Measurements from ENCODE around the gene CAPN2. TPM values are rescaled to one million over a fixed set of nuclear protein-coding genes. Genes with fewer than 3 reads are reported as not detected.
A peak's percentile ranks its signal among the peaks of the same experiment; 100 is the strongest.

The CAPN2 gene
- total and polyA plus RNA-seq, 9 donors, result 70.6 to 267 (median 171) TPM

DNA sequence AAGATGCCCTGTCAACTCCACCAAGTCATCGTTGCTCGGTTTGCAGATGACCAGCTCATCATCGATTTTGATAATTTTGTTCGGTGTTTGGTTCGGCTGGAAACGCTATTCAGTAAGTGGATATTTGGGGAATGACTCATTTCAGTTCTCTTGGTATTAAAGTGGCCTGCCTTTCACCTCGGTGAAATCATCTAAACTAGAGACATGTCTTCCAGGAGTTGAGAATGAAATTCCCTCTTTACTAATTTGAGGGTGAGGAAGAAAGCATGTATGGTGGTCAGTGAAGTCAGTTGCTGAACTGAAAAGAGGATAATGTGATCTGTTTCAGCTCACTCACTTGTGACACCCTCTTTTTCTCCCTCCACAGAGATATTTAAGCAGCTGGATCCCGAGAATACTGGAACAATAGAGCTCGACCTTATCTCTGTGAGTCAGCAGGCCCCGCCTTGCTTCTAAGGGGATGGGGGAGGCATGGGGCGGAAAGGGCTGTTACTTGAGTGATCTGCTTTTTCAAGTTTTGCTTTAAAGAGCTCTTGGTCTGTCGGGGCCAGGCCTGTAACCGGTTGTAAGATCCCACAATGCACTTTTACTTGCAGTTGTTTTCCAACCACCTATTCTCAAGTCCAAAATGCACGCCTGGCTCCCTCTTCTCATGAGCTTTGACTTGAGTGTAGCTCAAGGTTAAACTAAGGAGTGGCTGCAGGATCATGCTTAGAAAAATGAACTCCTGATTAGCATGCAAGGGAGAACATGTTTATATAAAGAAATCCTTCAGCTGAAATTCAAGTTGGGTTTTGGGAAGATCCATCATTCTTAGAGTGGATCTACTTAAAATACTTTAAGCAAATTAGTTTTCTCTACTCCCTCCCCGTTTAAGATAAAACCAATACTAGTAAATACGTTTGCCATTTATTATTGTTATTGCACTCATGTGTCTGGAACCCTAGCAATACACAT lies 59.8 kb downstream of the CAPN2 start:
- H3K36me3 ChIP-seq, result no peaks in the 10 kb centered on the region

GRCh38 chr1:223772771-223773160 lies 60.4 kb downstream of the CAPN2 start:
- Histone ChIP-seq H3K27ac (peak overlapping the region; percentile 5 to 81), H3K4me1 (ENCODE audit: insufficient read depth) (peaks cover 10% of the 10 kb centered on the region), H3K4me3 (no peak overlapping the region), H3K36me3 (no peaks in the 10 kb centered on the region), H3K27me3 (no peaks in the 10 kb centered on the region), H3K9me3 (no peaks in the 10 kb centered on the region)
- intact Hi-C loops (cut with DNase I), result no loop called here
- TF ChIP-seq POLR2A (IDR thresholded peaks at IDR 0.05), result no peak
- no peak for TF ChIP-seq CTCF (IDR thresholded peaks at IDR 0.05)
- TF ChIP-seq EP300 (IDR thresholded peaks at IDR 0.05), result no peak
- 76 to 86% (median 82%) methylated on average over 5 of the region's 5 CpGs for WGBS, 3 donors
- no peak for DNase-seq

More for the DNA sequence above, 59.8 kb downstream of the CAPN2 start:
- Histone ChIP-seq H3K9me3 (no peaks in the 10 kb centered on the region), H3K27ac (peak overlapping the region; percentile 81 to 89), H3K27me3 (no peaks in the 10 kb centered on the region), H3K4me1 (ENCODE audit: insufficient read depth) (peaks cover 10% of the 10 kb centered on the region), H3K4me3 (no peak overlapping the region)
- DNase-seq, result peak; percentile 69 to 82 (median 74)
- intact Hi-C loops (cut with DNase I), result no loop called here
- WGBS, 3 donors, result 8 to 9% (median 8%) methylated on average over 16 of the region's 16 CpGs
- no peak for TF ChIP-seq CTCF (IDR thresholded peaks at IDR 0.05)
- no peak for TF ChIP-seq EP300 (IDR thresholded peaks at IDR 0.05)
- no peak for TF ChIP-seq POLR2A (IDR thresholded peaks at IDR 0.05)

DNA sequence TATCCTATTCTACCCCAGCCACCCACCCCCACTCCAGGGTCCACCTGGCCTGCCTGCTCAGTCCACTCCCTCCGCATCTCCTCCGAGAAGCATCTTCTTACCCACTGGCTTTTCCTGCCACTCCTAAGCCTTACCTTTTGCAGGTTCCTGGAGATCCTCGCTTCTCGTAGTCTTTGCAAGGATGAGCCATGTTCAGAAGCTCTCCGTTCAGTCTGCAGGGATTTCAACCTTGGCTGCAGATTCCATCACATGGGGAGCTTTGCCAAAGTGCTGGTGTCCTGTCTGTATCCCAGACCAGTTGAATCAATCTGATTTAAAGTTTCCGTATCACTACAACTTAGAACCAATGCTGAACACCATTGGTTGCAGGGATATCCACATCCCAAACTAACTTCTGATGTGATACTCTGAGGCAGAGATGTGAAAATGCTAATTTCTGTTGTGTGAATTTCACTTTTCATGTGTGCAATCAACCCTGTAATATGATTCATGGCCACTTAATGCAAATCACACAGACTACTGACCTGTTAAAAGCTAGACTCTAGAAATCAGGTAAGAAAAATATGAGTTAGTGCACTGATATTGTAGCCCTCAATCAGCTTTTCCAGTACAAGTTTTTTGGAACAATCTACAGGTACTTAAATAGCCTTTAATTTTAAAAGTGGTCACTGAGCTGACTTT lies 61.9 kb downstream of the CAPN2 start:
- no peaks in the 10 kb centered on the region for H3K36me3 ChIP-seq
- no peak for DNase-seq
- intact Hi-C loops (cut with DNase I), result no loop called here
- TF ChIP-seq EP300 (IDR thresholded peaks at IDR 0.05), result no peak
- no peak for TF ChIP-seq CTCF (IDR thresholded peaks at IDR 0.05)
- no peak for TF ChIP-seq POLR2A (IDR thresholded peaks at IDR 0.05)
- 87 to 89% (median 89%) methylated on average over 6 of the region's 6 CpGs for WGBS, 3 donors
- no peak overlapping the region for H3K27ac ChIP-seq
- no peaks in the 10 kb centered on the region for H3K9me3 ChIP-seq
- no peaks in the 10 kb centered on the region for H3K27me3 ChIP-seq
- peaks cover 10% of the 10 kb centered on the region for H3K4me1 ChIP-seq (ENCODE audit: insufficient read depth)
- no peak overlapping the region for H3K4me3 ChIP-seq

DNA sequence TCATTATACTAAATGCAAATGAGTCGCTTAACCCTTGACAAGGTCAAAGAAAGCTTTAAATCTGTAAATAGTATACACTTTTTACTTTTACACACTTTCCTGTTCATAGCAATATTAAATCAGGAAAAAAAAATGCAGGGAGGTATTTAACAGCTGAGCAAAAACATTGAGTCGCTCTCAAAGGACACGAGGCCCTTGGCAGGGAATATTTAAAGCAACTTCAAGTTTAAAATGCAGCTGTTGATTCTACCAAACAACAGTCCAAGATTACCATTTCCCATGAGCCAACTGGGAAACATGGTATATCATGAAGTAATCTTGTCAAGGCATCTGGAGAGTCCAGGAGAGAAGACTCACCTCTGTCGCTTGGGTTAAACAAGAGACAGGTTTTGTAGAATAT lies 62.7 kb downstream of the CAPN2 start:
- TF ChIP-seq CTCF (IDR thresholded peaks at IDR 0.05), result no peak
- Histone ChIP-seq H3K27ac (peak overlapping the region in 1 of 2 donors; percentile 5), H3K9me3 (no peaks in the 10 kb centered on the region), H3K4me1 (ENCODE audit: insufficient read depth) (peaks cover 10% of the 10 kb centered on the region), H3K36me3 (no peaks in the 10 kb centered on the region), H3K4me3 (no peak overlapping the region), H3K27me3 (no peaks in the 10 kb centered on the region)
- DNase-seq, result no peak
- WGBS, 3 donors, result 29 to 52% (median 35%) methylated on average over 4 of the region's 4 CpGs
- intact Hi-C loops (cut with DNase I), result no loop called here
